ENCODE measurements around the gene PIK3R1. TPM values are rescaled to one million over a fixed set of nuclear protein-coding genes. Genes with fewer than 3 reads are reported as not detected.

The PIK3R1 gene
- polyA plus RNA-seq, 4 donors, result 72.0 to 84.6 (median 81.2) TPM

DNA sequence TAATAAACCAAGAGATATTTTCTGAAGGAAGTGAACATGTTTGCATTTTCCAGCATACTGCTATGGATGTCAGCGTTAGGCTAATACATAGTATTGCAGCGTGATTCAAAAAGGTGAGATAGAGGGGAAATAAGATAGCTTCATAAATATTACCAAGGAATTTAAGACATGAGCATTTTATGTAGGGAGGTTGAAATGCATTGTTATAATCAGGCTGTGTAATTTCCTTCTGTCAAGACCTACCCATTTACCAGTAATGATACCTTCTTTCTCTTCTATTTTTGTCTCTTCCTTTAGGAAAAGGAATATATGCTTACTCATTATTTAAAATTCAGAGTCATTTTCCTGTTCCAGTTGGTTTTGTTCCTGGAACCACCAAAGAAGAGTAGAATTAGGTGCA, 33.3 kb downstream of the PIK3R1 start:
- DNase-seq (ENCODE audit: low read depth in 4 of 4, low spot score in 3 of 4), result no peak

- no peak for DNase-seq (ENCODE audit: low read depth in 4 of 4, low spot score in 3 of 4)
These were observed 34.0 kb downstream of the PIK3R1 start for GRCh38 chr5:68249520-68249919.

- no peak for DNase-seq (ENCODE audit: low read depth in 4 of 4, low spot score in 3 of 4)
These were observed 35.2 kb downstream of the PIK3R1 start for GRCh38 chr5:68250661-68251298.

GRCh38 chr5:68251386-68251785, 35.8 kb downstream of the PIK3R1 start:
- no peak for DNase-seq (ENCODE audit: low read depth in 4 of 4, low spot score in 3 of 4)

- DNase-seq (ENCODE audit: low read depth in 4 of 4, low spot score in 3 of 4), result no peak
These were observed 36.4 kb downstream of the PIK3R1 start for GRCh38 chr5:68251804-68252522.

DNA sequence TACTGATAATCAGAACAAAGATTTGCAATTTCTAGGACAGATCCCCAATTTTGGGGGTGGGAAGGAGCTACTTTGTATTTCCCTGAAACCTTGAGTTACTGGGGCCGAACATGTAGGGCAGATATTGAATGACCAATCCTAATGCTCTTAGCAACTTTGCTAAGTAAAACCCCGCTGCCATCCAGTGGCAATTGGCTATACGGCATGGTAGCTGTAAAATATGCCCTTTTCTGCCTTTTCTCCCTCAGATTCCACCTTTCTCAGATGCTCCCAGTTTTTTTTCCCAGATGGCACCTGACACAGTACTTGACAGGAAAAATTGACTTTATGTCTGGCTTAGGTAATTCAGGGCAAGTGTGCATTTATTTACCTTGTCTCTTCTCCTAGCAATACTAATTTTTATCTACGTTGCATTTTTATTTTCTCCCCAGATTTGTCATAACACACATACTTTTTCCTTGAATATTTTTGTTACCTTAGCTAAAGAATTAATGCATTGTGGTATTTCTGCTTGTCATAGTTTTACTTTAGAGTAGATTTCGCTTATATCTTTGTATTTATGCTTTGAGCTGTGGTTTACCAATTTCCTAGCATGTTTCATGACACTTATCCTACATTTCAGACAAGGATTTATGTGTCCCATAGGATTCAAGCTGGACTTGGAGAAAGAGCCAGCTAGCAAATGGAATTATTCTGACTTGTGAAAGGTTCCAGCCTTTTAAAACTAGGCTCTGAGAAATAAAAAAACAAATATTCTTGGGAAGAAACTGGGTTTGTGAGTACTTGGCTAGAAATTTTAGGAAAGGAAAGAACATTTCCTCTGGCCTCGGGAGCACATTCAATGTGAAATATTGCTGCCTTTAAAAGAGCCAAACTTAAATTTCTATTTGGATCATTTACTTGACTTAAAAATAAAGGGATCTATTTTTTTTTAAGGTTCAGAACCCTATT, 37.4 kb downstream of the PIK3R1 start:
- DNase-seq (ENCODE audit: low read depth in 4 of 4, low spot score in 3 of 4), result peak in 2 of 4 donors; percentile 38 to 63

DNA sequence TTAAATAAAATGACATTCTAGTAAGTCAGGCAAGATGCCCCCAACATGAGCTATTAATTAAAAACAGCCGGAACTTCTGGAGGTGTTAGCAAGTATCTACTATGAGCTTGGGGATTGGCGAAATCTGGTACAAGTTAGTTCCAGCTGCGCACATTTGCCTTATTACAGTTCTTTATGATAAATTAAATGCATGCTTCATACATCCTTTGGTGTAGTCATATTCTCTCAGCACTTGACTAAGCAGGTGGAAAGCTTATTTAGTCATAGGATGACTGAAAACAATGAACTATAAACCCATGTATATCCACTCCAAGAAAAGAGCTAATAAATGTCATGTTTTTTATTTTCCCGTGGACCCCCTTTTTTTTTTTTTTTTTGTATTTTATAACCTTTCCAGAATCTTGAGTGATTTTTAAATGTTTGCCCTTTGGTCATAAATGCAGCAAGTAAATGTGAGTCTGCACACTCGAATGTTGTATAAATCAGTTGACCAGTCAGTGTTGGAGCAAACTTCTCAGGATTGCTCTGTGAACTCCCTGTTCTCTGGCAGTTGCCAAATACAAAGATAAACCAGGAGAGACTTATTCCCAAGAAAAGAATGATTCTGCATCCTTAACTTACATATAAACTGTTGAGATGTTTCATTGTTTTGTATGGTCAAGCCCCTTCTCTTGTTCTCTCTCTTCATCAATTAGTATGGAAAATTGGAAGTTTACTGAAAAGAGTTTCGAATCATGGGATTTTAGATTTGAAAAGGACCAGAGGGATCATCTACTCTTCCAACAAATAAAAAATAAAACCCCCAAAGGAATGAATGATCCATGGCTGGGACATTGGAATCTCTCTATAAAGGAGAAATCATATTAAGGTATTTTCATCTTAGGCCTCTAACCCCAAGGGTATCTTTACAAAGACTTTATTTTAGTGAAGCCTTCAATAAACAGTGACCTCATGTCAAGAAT, 38.3 kb downstream of the PIK3R1 start:
- no peak for DNase-seq (ENCODE audit: low read depth in 4 of 4, low spot score in 3 of 4)

GRCh38 chr5:68254810-68255209, 39.3 kb downstream of the PIK3R1 start:
- DNase-seq (ENCODE audit: low read depth in 4 of 4, low spot score in 3 of 4), result no peak

DNA sequence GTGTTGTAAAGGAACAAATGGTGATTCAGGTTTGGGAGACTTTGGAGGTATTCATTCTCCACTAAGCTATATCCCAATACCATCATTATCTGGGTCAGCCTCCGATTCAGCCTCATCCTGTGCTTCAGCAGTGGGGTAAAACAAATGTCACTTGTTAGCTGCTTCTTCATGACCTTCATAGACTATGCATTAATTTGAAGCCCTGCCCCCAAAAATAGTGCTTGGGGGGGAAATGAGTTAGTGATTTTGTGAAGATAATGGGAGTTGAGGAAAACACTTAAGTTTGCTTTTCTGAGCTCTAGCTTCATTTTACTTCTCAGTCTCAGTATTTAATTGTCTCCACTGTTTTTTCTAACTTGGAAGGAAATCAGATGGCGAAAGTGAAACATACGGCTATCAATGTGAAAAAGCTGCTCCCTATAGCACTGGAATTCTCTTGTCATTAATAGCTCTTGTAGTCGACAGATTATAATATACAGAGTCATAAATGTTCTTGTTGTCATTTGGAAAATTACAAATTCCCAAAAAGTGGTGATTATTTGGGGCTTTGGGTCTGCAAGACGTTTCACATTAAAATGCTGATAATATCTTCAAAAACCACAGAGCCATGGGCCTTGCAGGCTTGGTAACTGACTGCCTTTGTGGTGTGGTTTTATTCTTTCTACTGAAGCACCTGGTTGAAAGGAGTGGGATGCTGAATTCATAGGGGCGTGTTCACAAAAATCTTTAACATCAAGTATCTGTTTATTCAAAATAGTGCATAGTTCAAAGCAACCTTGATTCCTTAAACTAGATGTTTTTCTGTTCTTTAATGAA, 40.0 kb downstream of the PIK3R1 start:
- DNase-seq (ENCODE audit: low read depth in 4 of 4, low spot score in 3 of 4), result no peak

DNA sequence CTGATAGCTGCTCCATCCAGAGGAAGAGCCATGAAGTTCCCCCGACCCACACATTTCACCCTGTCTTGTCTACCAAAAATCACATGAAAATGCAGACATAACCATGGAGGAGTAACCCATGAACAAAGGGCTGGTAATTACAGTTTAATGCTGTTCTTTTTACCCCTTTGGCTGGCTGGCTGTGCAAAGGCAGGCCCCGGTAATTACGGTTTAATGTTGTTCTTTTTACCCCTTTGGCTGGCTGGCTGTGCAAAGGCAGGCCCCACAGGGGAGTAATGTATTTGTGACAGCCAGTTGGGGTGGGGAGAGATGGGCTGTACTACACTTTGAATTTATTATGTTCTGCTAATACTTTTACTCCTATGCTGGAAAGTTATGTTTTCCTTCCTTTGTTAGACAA, 41.7 kb downstream of the PIK3R1 start:
- no peak for DNase-seq (ENCODE audit: low read depth in 4 of 4, low spot score in 3 of 4)

GRCh38 chr5:68258531-68258930, 43.0 kb downstream of the PIK3R1 start:
- DNase-seq (ENCODE audit: low read depth in 4 of 4, low spot score in 3 of 4), result no peak

DNA sequence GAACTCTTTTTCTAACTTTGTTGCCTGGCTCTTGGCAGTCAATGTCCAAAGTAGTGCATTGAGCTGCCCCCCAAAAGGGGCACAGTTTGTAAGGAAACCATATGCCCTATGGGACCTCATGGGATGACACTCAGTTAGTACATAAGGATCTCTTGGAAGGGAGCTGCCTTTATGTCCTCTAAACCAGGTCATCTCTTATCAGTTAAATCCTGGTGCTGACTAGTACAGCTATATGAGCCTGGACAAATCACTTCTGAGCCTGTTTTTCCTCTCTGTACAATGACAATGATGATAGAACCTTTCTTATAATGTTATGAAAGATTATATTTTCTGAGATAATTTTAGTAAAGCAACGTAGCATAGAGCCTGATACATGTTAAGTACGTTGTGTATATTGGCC, 44.1 kb downstream of the PIK3R1 start:
- DNase-seq (ENCODE audit: low read depth in 4 of 4, low spot score in 3 of 4), result no peak

GRCh38 chr5:68260467-68260866, 44.9 kb downstream of the PIK3R1 start:
- no peak for DNase-seq (ENCODE audit: low read depth in 4 of 4, low spot score in 3 of 4)

GRCh38 chr5:68261169-68261568, 45.6 kb downstream of the PIK3R1 start:
- no peak for DNase-seq (ENCODE audit: low read depth in 4 of 4, low spot score in 3 of 4)

GRCh38 chr5:68261569-68262065, 46.1 kb downstream of the PIK3R1 start:
- DNase-seq (ENCODE audit: low read depth in 4 of 4, low spot score in 3 of 4), result no peak

- DNase-seq (ENCODE audit: low read depth in 4 of 4, low spot score in 3 of 4), result no peak
These were observed 48.7 kb downstream of the PIK3R1 start for GRCh38 chr5:68264024-68264956.

DNA sequence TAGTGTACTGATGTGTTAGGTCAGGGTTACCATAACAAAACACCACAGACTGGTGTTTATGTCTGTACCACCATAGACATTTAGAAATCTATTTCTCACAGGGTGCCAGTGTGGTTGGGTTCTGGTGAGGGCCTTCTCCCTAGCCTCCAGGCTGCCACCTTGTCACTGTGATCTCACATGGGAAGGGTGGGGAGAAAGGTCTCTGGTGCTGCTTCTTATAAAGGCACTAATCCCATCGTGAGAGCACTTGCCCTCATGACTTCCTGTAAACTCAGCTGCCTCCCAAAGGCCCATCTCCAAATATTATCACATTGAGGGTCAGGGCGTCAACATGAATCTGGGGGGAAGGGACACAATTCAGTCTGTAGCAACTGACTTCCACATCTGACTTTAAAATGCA, 49.8 kb downstream of the PIK3R1 start:
- DNase-seq (ENCODE audit: low read depth in 4 of 4, low spot score in 3 of 4), result no peak

- no peak for DNase-seq (ENCODE audit: low read depth in 4 of 4, low spot score in 3 of 4)
These were observed 50.4 kb downstream of the PIK3R1 start for GRCh38 chr5:68265822-68266395.
